ENCODE measurements around the gene ARPIN. TPM values are rescaled to one million over a fixed set of nuclear protein-coding genes. Genes with fewer than 3 reads are reported as not detected.
"Not testable (repeated sequence)": the region's sequence is repeated elsewhere in the genome, so short reads cannot be mapped to it uniquely, and the experiment has no call there.

ARPIN gene
- total and polyA plus RNA-seq, 7 donors = 16.2 to 33.5 (median 19.3) TPM

DNA sequence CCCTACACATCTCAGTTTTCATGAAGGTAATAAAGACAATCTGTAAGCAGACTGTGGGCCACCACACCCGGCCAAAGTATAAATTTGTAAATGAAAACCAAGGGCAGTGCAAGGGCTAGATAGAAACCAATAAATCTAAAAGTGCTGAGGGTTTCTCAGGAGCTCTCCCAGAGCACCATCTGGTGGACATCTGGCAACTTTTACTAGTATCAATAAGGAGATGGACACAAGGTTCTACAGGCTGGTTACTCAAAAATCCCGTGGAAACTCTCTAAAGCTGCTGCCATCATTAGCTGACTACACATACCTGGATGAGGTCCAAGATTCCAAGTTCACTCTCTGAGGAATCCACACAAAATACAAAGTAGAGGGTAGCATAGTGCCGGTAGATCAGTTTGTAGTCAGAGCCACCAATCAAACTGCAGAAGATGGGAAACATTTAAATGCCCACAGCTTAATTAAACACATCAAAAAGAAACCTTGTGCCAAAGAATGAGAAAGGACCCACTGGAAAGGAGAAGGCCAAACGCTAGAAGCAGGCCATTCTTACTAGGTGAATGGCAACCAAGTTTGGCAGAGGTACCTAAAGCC lies 24.4 kb downstream of the ARPIN start:
- no peak overlapping the region for H3K27ac ChIP-seq
- TF ChIP-seq EP300 (IDR thresholded peaks at IDR 0.05) (no peak), POLR2AphosphoS5 (IDR thresholded peaks at IDR 0.05) (no peak)
- TF ChIP-seq, protein P1, sequence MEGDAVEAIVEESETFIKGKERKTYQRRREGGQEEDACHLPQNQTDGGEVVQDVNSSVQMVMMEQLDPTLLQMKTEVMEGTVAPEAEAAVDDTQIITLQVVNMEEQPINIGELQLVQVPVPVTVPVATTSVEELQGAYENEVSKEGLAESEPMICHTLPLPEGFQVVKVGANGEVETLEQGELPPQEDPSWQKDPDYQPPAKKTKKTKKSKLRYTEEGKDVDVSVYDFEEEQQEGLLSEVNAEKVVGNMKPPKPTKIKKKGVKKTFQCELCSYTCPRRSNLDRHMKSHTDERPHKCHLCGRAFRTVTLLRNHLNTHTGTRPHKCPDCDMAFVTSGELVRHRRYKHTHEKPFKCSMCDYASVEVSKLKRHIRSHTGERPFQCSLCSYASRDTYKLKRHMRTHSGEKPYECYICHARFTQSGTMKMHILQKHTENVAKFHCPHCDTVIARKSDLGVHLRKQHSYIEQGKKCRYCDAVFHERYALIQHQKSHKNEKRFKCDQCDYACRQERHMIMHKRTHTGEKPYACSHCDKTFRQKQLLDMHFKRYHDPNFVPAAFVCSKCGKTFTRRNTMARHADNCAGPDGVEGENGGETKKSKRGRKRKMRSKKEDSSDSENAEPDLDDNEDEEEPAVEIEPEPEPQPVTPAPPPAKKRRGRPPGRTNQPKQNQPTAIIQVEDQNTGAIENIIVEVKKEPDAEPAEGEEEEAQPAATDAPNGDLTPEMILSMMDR (IDR thresholded peaks at IDR 0.05) = no peak
- intact Hi-C loops (cut with DNase I) = no loop called here
- no peak for DNase-seq
- peaks cover 0 to 17% (median 13%) of the 10 kb centered on the region in 4 donors for H3K4me1 ChIP-seq
- no peak overlapping the region for H3K4me3 ChIP-seq
- WGBS, 2 donors = 44 to 69% methylated on average over 4 of the region's 4 CpGs
- peaks cover 18 to 57% (median 28%) of the 10 kb centered on the region in 4 donors for H3K36me3 ChIP-seq
- no peaks in the 10 kb centered on the region for H3K27me3 ChIP-seq
- no peaks in the 10 kb centered on the region for H3K9me3 ChIP-seq

DNA sequence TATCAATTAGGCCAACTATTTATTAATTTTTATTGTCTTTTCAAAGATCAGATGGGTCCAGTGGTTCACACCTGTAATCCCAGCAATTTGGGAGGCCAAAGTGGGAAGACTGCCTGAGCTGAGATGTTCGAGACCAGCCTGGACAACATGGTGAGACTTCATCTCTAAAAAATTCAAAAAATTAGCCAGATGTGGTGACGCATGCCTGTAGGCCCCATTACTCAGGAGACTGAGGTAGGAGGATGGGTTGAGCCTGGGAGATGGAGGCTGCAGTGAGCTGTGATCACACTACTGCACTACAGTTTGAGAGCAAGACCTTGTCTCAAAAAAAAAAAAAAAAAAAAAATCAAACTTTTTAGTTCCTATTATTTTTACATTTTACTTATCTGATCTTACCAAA lies 27.1 kb downstream of the ARPIN start:
- intact Hi-C loops (cut with DNase I) = no loop called here
- 94 to 98% methylated on average over 2 of the region's 2 CpGs for WGBS, 2 donors
- TF ChIP-seq POLR2AphosphoS5 (IDR thresholded peaks at IDR 0.05) = no peak
- TF ChIP-seq POLR2A (IDR thresholded peaks at IDR 0.05) = no peak
- TF ChIP-seq EP300 (IDR thresholded peaks at IDR 0.05) = no peak
- TF ChIP-seq, protein P1 (IDR thresholded peaks at IDR 0.05) = no peak
- H3K36me3 ChIP-seq = peaks cover 18 to 83% (median 30%) of the 10 kb centered on the region in 4 donors
- no peak for DNase-seq
- no peaks in the 10 kb centered on the region for H3K9me3 ChIP-seq
- no peak overlapping the region for H3K4me3 ChIP-seq
- no peaks in the 10 kb centered on the region for H3K4me1 ChIP-seq
- H3K27ac ChIP-seq = no peak overlapping the region
- H3K27me3 ChIP-seq = no peaks in the 10 kb centered on the region

DNA sequence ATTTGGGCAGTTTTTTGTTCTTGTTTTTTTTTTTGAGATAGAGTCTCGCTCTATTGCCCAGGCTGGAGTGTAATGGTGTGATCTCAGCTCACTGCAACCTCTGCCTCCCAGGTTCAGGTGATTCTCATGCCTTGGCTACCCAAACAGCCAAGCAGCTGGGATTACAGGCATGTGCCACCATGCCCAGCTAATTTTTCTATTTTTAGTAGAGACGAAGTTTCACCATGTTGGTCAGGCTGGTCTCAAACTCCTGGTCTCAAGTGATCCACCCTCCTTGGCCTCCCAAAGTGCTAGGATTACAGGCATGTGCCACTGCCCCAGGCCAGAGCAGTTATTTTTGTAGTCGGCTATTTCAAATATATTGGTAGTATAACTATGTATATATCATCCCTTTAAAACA lies 27.6 kb downstream of the ARPIN start:
- DNase-seq; H3K4me1 ChIP-seq; H3K27me3 ChIP-seq; H3K9me3 ChIP-seq; intact Hi-C loops (cut with DNase I); H3K4me3 ChIP-seq; H3K27ac ChIP-seq: not testable (repeated sequence)
- 64 to 82% methylated on average over 3 of the region's 3 CpGs for WGBS, 2 donors
- H3K36me3 ChIP-seq = peaks cover 18 to 86% (median 30%) of the 10 kb centered on the region in 4 donors

DNA sequence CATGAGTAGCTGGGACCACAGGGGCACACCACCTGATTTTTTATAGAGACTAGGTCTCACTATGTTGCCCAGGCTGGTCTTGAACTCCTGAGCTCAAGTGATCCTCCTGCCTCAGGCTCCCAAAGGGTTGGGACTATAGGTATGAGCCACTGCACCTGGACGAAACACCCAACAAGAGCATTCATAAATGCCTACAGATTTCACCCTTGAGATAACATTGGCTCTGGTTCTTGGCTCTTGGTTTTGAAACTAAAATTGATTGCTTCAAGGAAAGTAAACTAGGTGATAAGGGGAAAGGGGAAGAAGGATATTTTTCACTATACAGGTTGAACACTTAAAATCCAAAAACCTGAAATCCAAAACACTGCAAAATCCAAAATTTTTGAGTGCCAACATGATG lies 29.2 kb downstream of the ARPIN start:
- H3K4me3 ChIP-seq = no peak overlapping the region
- 94 to 95% methylated on average over 1 of the region's 1 CpG for WGBS, 2 donors
- H3K36me3 ChIP-seq = peaks cover 18 to 95% (median 29%) of the 10 kb centered on the region in 4 donors
- TF ChIP-seq POLR2AphosphoS5 (IDR thresholded peaks at IDR 0.05) = no peak
- TF ChIP-seq EP300 (IDR thresholded peaks at IDR 0.05) = no peak
- no peak for TF ChIP-seq POLR2A (IDR thresholded peaks at IDR 0.05)
- TF ChIP-seq, protein P1 (IDR thresholded peaks at IDR 0.05) = no peak
- intact Hi-C loops (cut with DNase I) = no loop called here
- no peaks in the 10 kb centered on the region for H3K4me1 ChIP-seq
- H3K27me3 ChIP-seq = no peaks in the 10 kb centered on the region
- no peak overlapping the region for H3K27ac ChIP-seq
- no peak for DNase-seq
- H3K9me3 ChIP-seq = no peaks in the 10 kb centered on the region

DNA sequence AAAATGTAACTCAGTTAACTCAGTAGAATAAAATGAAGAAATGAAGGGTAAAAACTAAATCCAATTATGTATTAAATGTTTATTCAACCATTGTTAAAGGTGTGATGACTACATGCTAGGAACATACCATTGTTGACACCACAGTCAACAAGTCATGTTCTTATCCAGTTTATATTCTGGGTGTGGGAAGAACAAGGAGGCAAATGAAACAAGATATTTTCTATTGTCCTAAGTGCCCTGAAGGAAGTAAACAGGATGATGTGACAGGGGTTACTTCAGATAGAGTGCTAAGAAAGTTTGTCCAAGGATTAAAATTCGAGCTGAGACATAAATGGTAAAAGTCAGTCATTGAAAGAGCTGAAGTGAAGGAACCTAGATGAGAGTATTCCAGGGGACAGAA lies 32.0 kb downstream of the ARPIN start:
- Histone ChIP-seq H3K27me3 (no peaks in the 10 kb centered on the region), H3K27ac (no peak overlapping the region), H3K36me3 (peaks cover 5 to 95% (median 32%) of the 10 kb centered on the region in 4 donors), H3K4me3 (no peak overlapping the region), H3K9me3 (no peaks in the 10 kb centered on the region), H3K4me1 (no peaks in the 10 kb centered on the region)
- no peak for TF ChIP-seq POLR2AphosphoS5 (IDR thresholded peaks at IDR 0.05)
- TF ChIP-seq EP300 (IDR thresholded peaks at IDR 0.05) = no peak
- no peak for TF ChIP-seq POLR2A (IDR thresholded peaks at IDR 0.05)
- TF ChIP-seq, protein P1 (IDR thresholded peaks at IDR 0.05) = no peak
- DNase-seq = no peak
- WGBS, 2 donors = 67 to 77% methylated on average over 1 of the region's 1 CpG
- intact Hi-C loops (cut with DNase I) = no loop called here
